HCT116 (cell line): Measurements from ENCODE around the gene PYCR2. TPM values are rescaled to one million over a fixed set of nuclear protein-coding genes. Genes with fewer than 3 reads are reported as not detected.

ENCODE experiments used
- ATAC-seq: fragments of 200-7000 bp; cut with Tn5 transposase; 2 replicates; pipeline ENCODE4 v1.9.1; 2020; ENCODE audit warnings: mild to moderate bottlenecking, moderate library complexity
- BruUV-seq: library from RNA; stranded (reverse); fragments of 400-500 nt; replicated peaks from 2 replicates; lab custom pipeline; 2021; lab: Mats Ljungman, UMichigan
- CTCF ChIA-PET: fragments of 300-600 bp; sonication (Branson Sonifier 250); formaldehyde crosslinking; loops from one replicate; lab custom pipeline; 2021; ENCODE audit warnings: antibody characterized with exemption; lab: Charles Lee
- POLR2A ChIA-PET: fragments of 300-600, 350-600 bp; sonication (Branson Sonifier 250); formaldehyde crosslinking; loops from one replicate; lab custom pipeline; 2021; ENCODE audit warnings: antibody characterized with exemption; lab: Charles Lee
- RAD21 ChIA-PET, 2 experiments: fragments of 300-600 bp; sonication (Branson Sonifier 250); formaldehyde crosslinking; loops; one replicate each; lab custom pipeline; 2023; ENCODE audit warnings: low total read pairs in 2 of 2; ENCODE audit not compliant: uncharacterized antibody in 2 of 2, unreplicated experiment in 2 of 2, low non-redundant PET in 1 of 2; lab: Charles Lee
- DNase-seq: peaks from one replicate; pipeline ENCODE4 v3.0.0-alpha.2; 2010; ENCODE audit warnings: low read depth, low spot score
- H2AFZ ChIP-seq: fragments of 200-600 bp; shearing (Covaris generic), sonication (generic); 2 replicates; pipeline ENCODE4 v1.6.1; 2017; ENCODE audit warnings: low read depth, mixed run types, mixed read lengths, antibody characterized with exemption, low read length; ENCODE audit not compliant: poor library complexity, severe bottlenecking
- H3K27ac ChIP-seq: 2 replicates; pipeline ENCODE4 v1.5.1; 2012; ENCODE audit warnings: low read depth, low read length
- H3K27me3 ChIP-seq: fragments of 200-600 bp; sonication (generic); 2 replicates; pipeline ENCODE4 v1.6.1; 2016; ENCODE audit warnings: mixed run types, low read length, mixed read lengths; ENCODE audit not compliant: insufficient read depth
- H3K36me3 ChIP-seq, 2 experiments: fragments of 200-500 bp in 1 of 2; fragments of 200-600 bp in 1 of 2; sonication (Bioruptor generic) in 1 of 2; sonication (generic) in 1 of 2; 2 replicates each; pipeline versions ENCODE4 v1.5.1 to v1.6.1; 2014 to 2016; ENCODE audit warnings: low read length in 2 of 2, inconsistent platforms in 1 of 2, mixed read lengths in 1 of 2, mixed run types in 1 of 2; ENCODE audit not compliant: insufficient read depth in 2 of 2, control insufficient read depth in 1 of 2
- H3K4me1 ChIP-seq, 2 experiments: fragments of 200-600 bp in 1 of 2; sonication (generic) in 1 of 2; 2 replicates each; pipeline versions ENCODE4 v1.5.1 to v1.6.1; 2012 to 2017; ENCODE audit warnings: low read length in 2 of 2, inconsistent platforms in 1 of 2, mild to moderate bottlenecking in 1 of 2, mixed read lengths in 1 of 2, mixed run types in 1 of 2, moderate library complexity in 1 of 2; ENCODE audit not compliant: insufficient read depth in 2 of 2, control insufficient read depth in 1 of 2
- H3K4me2 ChIP-seq: fragments of 200-600 bp; sonication (generic); 2 replicates; pipeline ENCODE4 v1.6.1; 2017; ENCODE audit warnings: mixed run types, low read length, mixed read lengths
- H3K4me3 ChIP-seq, 2 experiments: fragments of 200-600 bp in 1 of 2; sonication (generic) in 1 of 2; replicated peaks in 1 of 2; 2 replicates each; pipeline ENCODE4 v1.5.1; 2011 to 2016; ENCODE audit warnings: low read length in 2 of 2, control low read depth in 1 of 2, low read depth in 1 of 2, mild to moderate bottlenecking in 1 of 2, mixed read lengths in 1 of 2, mixed run types in 1 of 2
- H3K79me2 ChIP-seq: fragments of 200-600 bp; sonication (generic); 2 replicates; pipeline ENCODE4 v1.6.1; 2017; ENCODE audit warnings: mild to moderate bottlenecking, mixed run types, low read length, moderate library complexity, mixed read lengths; ENCODE audit not compliant: insufficient read depth
- H3K9ac ChIP-seq: fragments of 200-600 bp; sonication (generic); 2 replicates; pipeline ENCODE4 v1.6.1; 2016; ENCODE audit warnings: low read length, mixed read lengths
- H3K9me2 ChIP-seq: fragments of 200-600 bp; sonication (generic), shearing (Covaris generic); 2 replicates; pipeline ENCODE4 v1.6.1; 2017; ENCODE audit warnings: mixed run types, mild to moderate bottlenecking, moderate library complexity; ENCODE audit not compliant: insufficient read depth
- H3K9me3 ChIP-seq, 2 experiments: fragments of 200-500 bp in 1 of 2; fragments of 200-600 bp in 1 of 2; sonication (Bioruptor generic) in 1 of 2; sonication (generic) in 1 of 2; 2 replicates each; pipeline ENCODE4 v1.6.1; 2014 to 2017; ENCODE audit warnings: low read length in 2 of 2, mixed read lengths in 2 of 2, inconsistent platforms in 1 of 2, low read depth in 1 of 2, mild to moderate bottlenecking in 1 of 2, mixed run types in 1 of 2, moderate library complexity in 1 of 2; ENCODE audit not compliant: control insufficient read depth in 1 of 2, insufficient read depth in 1 of 2
- H4K20me1 ChIP-seq: fragments of 200-600 bp; sonication (generic), shearing (Covaris generic); 2 replicates; pipeline ENCODE4 v1.6.1; 2017; ENCODE audit warnings: mixed run types, mild to moderate bottlenecking, moderate library complexity; ENCODE audit not compliant: insufficient read depth
- CBX3 ChIP-seq: IDR thresholded peaks from 2 replicates; pipeline ENCODE4 v1.6.1; 2012; ENCODE audit warnings: low read depth
- CEBPB ChIP-seq: IDR thresholded peaks from 2 replicates; pipeline ENCODE4 v1.6.1; 2012; ENCODE audit warnings: low read depth
- EGR1 ChIP-seq: IDR thresholded peaks from 2 replicates; pipeline ENCODE4 v1.6.1; 2012; ENCODE audit warnings: low read depth
- ELF1 ChIP-seq: IDR thresholded peaks from 2 replicates; pipeline ENCODE4 v1.6.1; 2012; ENCODE audit warnings: low read depth, borderline replicate concordance
- EZH2 ChIP-seq: fragments of 200-600 bp; sonication (generic); IDR thresholded peaks from 2 replicates; pipeline ENCODE4 v1.6.1; 2017; ENCODE audit warnings: antibody characterized with exemption, mixed run types
- EZH2phosphoT487 ChIP-seq: fragments of 200-600 bp; IDR thresholded peaks from 2 replicates; pipeline ENCODE4 v1.6.1; 2018; ENCODE audit warnings: antibody characterized with exemption, borderline replicate concordance
- FOSL1 ChIP-seq: IDR thresholded peaks from 2 replicates; pipeline ENCODE4 v1.6.1; 2012; ENCODE audit warnings: low read depth
- POLR2A ChIP-seq: IDR thresholded peaks from 2 replicates; pipeline ENCODE4 v1.7.0; 2011; ENCODE audit warnings: borderline replicate concordance; ENCODE audit not compliant: insufficient read depth, insufficient read length; ENCODE audit errors: extremely low read depth
- RAD21 ChIP-seq: IDR thresholded peaks from 2 replicates; pipeline ENCODE4 v1.6.1; 2012; ENCODE audit warnings: low read depth, mild to moderate bottlenecking
- SIN3A ChIP-seq: IDR thresholded peaks from 2 replicates; pipeline ENCODE4 v1.6.1; 2012; ENCODE audit warnings: low read depth
- SRF ChIP-seq: IDR thresholded peaks from 2 replicates; pipeline ENCODE4 v1.6.1; 2012; ENCODE audit warnings: low read depth
- TCF7L2 ChIP-seq: IDR thresholded peaks from 2 replicates; pipeline ENCODE4 v1.7.0; 2011; ENCODE audit warnings: borderline replicate concordance, inconsistent platforms; ENCODE audit not compliant: insufficient read depth, insufficient read length; ENCODE audit errors: extremely low read depth
- YY1 ChIP-seq: IDR thresholded peaks from 2 replicates; pipeline ENCODE4 v1.6.1; 2011; ENCODE audit warnings: low read length, low read depth, moderate library complexity, mild to moderate bottlenecking; ENCODE audit not compliant: insufficient replicate concordance; ENCODE audit errors: extremely low read depth
- ZNF274 ChIP-seq: fragments of 200-500 bp; sonication (Bioruptor generic); IDR thresholded peaks from 2 replicates; pipeline ENCODE4 v1.6.1; 2014; ENCODE audit warnings: mild to moderate bottlenecking, low read depth, low read length, inconsistent platforms
- intact Hi-C: fragments of 100-400 bp; cut with micrococcal nuclease; formaldehyde crosslinking; loops from 2 replicates; pipeline ENCODE4 v1.10.0; 2022
- total RNA-seq: library from RNA; stranded (reverse); gene quantifications from one replicate; pipeline ENCODE4 v1.2.1, GENCODE V29; 2021; ENCODE audit not compliant: unreplicated experiment
- TF ChIP-seq, protein P1 (sequence below), 3 experiments: fragments of 200-600 bp in 1 of 3; sonication (generic) in 1 of 3; IDR thresholded peaks in 2 of 3; conservative IDR thresholded peaks in 1 of 3; 2 replicates each; pipeline ENCODE4 v1.5.1; 2012 to 2017; ENCODE audit warnings: low read depth in 2 of 3, low read length in 2 of 3, antibody characterized with exemption in 1 of 3, borderline replicate concordance in 1 of 3, control low read depth in 1 of 3, mild to moderate bottlenecking in 1 of 3, mixed read lengths in 1 of 3, mixed run types in 1 of 3, moderate library complexity in 1 of 3; ENCODE audit not compliant: insufficient read depth in 1 of 3
- TF ChIP-seq, protein P2 (sequence below): IDR thresholded peaks from 2 replicates; pipeline ENCODE4 v1.6.1; 2012
- TF ChIP-seq, protein P3 (sequence below): IDR thresholded peaks from 2 replicates; pipeline ENCODE4 v1.6.1; 2012; ENCODE audit warnings: low read depth

Gene PYCR2
- total RNA-seq, 1 experiment from 2014 or later = 107 TPM

DNA sequence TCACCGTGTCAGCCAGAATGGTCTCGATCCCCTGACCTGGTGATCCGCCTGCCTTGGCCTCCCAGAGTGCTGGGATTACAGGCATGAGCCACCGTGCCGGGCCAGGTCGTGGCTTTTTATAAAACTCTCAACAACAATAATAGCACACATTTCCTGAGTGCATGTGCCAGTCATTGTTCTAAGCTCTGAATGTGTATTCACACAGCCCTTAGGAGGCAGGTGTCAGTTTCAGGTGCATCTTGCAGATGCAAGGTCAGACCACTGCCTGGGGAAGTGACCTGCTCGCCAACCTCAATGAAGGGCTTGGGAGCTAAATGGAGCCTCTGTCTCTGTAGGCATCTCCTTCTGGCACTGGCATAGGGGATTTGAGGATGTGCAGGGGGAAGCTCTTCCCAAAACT lies 18.5 kb upstream of the PYCR2 start:
- no peaks in the 10 kb centered on the region for H3K9me2 ChIP-seq
- H3K4me3 ChIP-seq = no peak overlapping the region
- ATAC-seq = no peak
- H2AFZ ChIP-seq = no peak overlapping the region
- H3K27me3 ChIP-seq = no peaks in the 10 kb centered on the region
- no peaks in the 10 kb centered on the region for H3K79me2 ChIP-seq
- POLR2A ChIA-PET = no interaction called here
- no peak for TF ChIP-seq FOSL1
- TF ChIP-seq POLR2A = no peak
- no peak for TF ChIP-seq RAD21
- TF ChIP-seq YY1 = no peak
- no peak for TF ChIP-seq ZNF274
- TF ChIP-seq, protein P1, sequence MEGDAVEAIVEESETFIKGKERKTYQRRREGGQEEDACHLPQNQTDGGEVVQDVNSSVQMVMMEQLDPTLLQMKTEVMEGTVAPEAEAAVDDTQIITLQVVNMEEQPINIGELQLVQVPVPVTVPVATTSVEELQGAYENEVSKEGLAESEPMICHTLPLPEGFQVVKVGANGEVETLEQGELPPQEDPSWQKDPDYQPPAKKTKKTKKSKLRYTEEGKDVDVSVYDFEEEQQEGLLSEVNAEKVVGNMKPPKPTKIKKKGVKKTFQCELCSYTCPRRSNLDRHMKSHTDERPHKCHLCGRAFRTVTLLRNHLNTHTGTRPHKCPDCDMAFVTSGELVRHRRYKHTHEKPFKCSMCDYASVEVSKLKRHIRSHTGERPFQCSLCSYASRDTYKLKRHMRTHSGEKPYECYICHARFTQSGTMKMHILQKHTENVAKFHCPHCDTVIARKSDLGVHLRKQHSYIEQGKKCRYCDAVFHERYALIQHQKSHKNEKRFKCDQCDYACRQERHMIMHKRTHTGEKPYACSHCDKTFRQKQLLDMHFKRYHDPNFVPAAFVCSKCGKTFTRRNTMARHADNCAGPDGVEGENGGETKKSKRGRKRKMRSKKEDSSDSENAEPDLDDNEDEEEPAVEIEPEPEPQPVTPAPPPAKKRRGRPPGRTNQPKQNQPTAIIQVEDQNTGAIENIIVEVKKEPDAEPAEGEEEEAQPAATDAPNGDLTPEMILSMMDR (IDR thresholded peaks at IDR 0.05 in 2 of 3, conservative IDR thresholded peaks at IDR 0.05 in 1 of 3; ENCODE audit: borderline replicate concordance in 1 of 3, insufficient read depth in 1 of 3, low read depth in 2 of 3, low read length in 2 of 3) = no peak
- no peak for TF ChIP-seq EZH2
- TF ChIP-seq SIN3A = no peak
- TF ChIP-seq, all 23 proteins: peak for 0
- RAD21 ChIA-PET = no interaction called here
- Histone ChIP-seq H3K4me2 (no peak overlapping the region), H4K20me1 (no peaks in the 10 kb centered on the region), H3K9ac (no peak overlapping the region), H3K27ac (no peak overlapping the region), H3K36me3 (no peaks in the 10 kb centered on the region), H3K4me1 (no peaks in the 10 kb centered on the region), H3K9me3 (no peaks in the 10 kb centered on the region)
- BruUV-seq = no TSS peak
- DNase-seq = no peak
- intact Hi-C loops = no loop called here
- CTCF ChIA-PET = no interaction called here

DNA sequence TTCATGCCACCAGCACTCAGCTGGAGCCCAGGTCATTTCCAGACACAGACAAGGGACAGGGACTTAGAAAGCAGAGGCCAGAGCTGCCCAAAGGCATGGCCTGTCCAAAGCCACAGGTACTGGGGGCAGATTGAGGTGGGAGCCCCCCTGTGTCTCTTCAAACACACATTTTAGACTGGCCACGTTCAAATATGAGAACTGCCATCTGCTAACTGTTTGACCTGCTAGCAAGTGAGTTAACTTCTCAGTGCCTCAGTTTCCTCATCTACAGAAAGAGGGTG lies 17.8 kb upstream of the PYCR2 start:
- no TSS peak for BruUV-seq
- Histone ChIP-seq H3K36me3 (no peaks in the 10 kb centered on the region), H3K4me2 (no peak overlapping the region), H3K9me3 (no peaks in the 10 kb centered on the region), H2AFZ (no peak overlapping the region), H3K27ac (no peak overlapping the region), H3K4me1 (no peaks in the 10 kb centered on the region), H3K27me3 (no peaks in the 10 kb centered on the region), H4K20me1 (no peaks in the 10 kb centered on the region), H3K9ac (no peak overlapping the region), H3K79me2 (no peaks in the 10 kb centered on the region), H3K4me3 (no peak overlapping the region), H3K9me2 (no peaks in the 10 kb centered on the region)
- POLR2A ChIA-PET = no interaction called here
- ATAC-seq (no peak), DNase-seq (no peak)
- RAD21 ChIA-PET = no interaction called here
- CTCF ChIA-PET = no interaction called here
- intact Hi-C loops = no loop called here
- TF ChIP-seq CBX3 = no peak
- TF ChIP-seq TCF7L2 = no peak
- TF ChIP-seq POLR2A = no peak
- no peak for TF ChIP-seq ELF1
- no peak for TF ChIP-seq SRF
- TF ChIP-seq EGR1 = no peak
- no peak for TF ChIP-seq EZH2phosphoT487
- TF ChIP-seq, protein P2, sequence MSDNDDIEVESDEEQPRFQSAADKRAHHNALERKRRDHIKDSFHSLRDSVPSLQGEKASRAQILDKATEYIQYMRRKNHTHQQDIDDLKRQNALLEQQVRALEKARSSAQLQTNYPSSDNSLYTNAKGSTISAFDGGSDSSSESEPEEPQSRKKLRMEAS = no peak
- no peak for TF ChIP-seq YY1
- TF ChIP-seq CEBPB = no peak
- TF ChIP-seq RAD21 = no peak
- no peak for TF ChIP-seq FOSL1
- TF ChIP-seq, protein P3, sequence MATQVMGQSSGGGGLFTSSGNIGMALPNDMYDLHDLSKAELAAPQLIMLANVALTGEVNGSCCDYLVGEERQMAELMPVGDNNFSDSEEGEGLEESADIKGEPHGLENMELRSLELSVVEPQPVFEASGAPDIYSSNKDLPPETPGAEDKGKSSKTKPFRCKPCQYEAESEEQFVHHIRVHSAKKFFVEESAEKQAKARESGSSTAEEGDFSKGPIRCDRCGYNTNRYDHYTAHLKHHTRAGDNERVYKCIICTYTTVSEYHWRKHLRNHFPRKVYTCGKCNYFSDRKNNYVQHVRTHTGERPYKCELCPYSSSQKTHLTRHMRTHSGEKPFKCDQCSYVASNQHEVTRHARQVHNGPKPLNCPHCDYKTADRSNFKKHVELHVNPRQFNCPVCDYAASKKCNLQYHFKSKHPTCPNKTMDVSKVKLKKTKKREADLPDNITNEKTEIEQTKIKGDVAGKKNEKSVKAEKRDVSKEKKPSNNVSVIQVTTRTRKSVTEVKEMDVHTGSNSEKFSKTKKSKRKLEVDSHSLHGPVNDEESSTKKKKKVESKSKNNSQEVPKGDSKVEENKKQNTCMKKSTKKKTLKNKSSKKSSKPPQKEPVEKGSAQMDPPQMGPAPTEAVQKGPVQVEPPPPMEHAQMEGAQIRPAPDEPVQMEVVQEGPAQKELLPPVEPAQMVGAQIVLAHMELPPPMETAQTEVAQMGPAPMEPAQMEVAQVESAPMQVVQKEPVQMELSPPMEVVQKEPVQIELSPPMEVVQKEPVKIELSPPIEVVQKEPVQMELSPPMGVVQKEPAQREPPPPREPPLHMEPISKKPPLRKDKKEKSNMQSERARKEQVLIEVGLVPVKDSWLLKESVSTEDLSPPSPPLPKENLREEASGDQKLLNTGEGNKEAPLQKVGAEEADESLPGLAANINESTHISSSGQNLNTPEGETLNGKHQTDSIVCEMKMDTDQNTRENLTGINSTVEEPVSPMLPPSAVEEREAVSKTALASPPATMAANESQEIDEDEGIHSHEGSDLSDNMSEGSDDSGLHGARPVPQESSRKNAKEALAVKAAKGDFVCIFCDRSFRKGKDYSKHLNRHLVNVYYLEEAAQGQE = no peak
